Lower lobe of right lung (tissue), 2 donors: ENCODE measurements around the gene MLN. TPM values are rescaled to one million over a fixed set of nuclear protein-coding genes. Genes with fewer than 3 reads are reported as not detected.

Experiments used
- ATAC-seq, 2 donors: fragments of 200-7000 bp; cut with Tn5 transposase; one replicate each; pipeline ENCODE4 v1.9.1; 2020 to 2022; ENCODE audit warnings: mild to moderate bottlenecking in 2 of 2, moderate library complexity in 2 of 2
- DNase-seq: peaks from one replicate; pipeline ENCODE4 v3.0.0-alpha.2; 2020
- H3K27ac ChIP-seq: fragments of 200-600 bp; one replicate; pipeline ENCODE4 v1.8.0; 2022
- H3K27me3 ChIP-seq: fragments of 200-600 bp; one replicate; pipeline ENCODE4 v1.8.0; 2022; ENCODE audit warnings: low read depth
- H3K36me3 ChIP-seq: fragments of 200-600 bp; one replicate; pipeline ENCODE4 v1.8.0; 2022; ENCODE audit warnings: mild to moderate bottlenecking
- H3K4me1 ChIP-seq: fragments of 200-600 bp; one replicate; pipeline ENCODE4 v1.8.0; 2022
- H3K4me3 ChIP-seq: fragments of 200-600 bp; one replicate; pipeline ENCODE4 v1.8.0; 2022; ENCODE audit warnings: mild to moderate bottlenecking
- H3K9me3 ChIP-seq: fragments of 200-600 bp; one replicate; pipeline ENCODE4 v1.8.0; 2022
- intact Hi-C: fragments of 100-400 bp; cut with DNase I; formaldehyde crosslinking; loops from one replicate; pipeline ENCODE4 v1.11.0; 2022
- total RNA-seq: library from RNA; stranded (reverse); fragmentation: NEBNext Ultra II Directional; extraction: Animal tissue kit (Norgen Biotek cat#: 25700); gene quantifications from one replicate; pipeline ENCODE4 v1.2.1, GENCODE V29; 2021
- TF ChIP-seq, protein P1 (sequence below): fragments of 200-600 bp; IDR thresholded peaks from one replicate; pipeline ENCODE4 v1.8.0; 2022; ENCODE audit warnings: antibody characterized with exemption, mild to moderate bottlenecking
- donor health status: DM: no; HTN: yes; CAD: no; lungs with severe emphysema.

Gene MLN
- total RNA-seq, 1 donor from 2014 or later, result not detected

DNA sequence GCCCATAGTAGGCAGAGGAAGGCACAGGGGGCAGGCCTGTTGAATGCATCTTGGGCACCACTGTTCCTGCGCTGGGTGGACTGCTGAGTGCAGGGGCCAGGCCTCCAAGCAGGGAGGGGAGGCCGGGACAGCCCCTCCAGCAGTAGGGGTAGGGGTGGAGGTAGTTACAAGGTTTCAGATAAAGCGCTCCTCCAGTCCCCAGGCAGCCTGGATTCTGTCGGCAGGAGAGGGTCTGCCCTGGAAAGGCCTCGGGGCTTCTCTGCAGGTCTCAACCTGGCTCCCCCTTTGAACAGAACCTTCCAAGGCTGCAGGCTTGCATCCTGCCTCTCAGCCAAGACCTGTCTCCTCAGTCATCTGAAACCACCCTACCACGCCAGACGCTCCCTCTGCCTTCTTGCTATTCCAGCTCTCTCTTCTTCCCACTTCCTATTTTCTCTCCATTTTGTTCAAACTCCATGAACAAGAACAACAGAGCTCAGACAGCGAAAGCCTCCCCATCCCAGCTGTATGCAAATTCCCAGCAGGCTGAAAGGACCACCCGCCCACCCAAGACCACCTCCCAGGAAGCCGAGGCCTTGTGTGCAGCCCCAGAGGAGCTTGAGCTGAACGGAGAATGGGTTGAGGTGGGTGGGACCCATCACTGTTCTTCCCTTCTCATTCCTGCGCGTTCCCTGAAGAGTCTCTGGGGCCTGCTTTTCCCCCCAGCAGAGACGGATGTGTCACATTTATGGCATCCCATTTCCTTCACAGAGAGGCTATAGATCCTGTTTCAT is 1.4 kb downstream of the MLN start:
- Histone ChIP-seq H3K27ac (no peak overlapping the region), H3K9me3 (no peaks in the 10 kb centered on the region), H3K4me3 (no peak overlapping the region), H3K36me3 (no peaks in the 10 kb centered on the region), H3K4me1 (no peaks in the 10 kb centered on the region), H3K27me3 (peaks cover 20% of the 10 kb centered on the region)
- ATAC-seq (no peak), DNase-seq (no peak)
- TF ChIP-seq, protein P1, sequence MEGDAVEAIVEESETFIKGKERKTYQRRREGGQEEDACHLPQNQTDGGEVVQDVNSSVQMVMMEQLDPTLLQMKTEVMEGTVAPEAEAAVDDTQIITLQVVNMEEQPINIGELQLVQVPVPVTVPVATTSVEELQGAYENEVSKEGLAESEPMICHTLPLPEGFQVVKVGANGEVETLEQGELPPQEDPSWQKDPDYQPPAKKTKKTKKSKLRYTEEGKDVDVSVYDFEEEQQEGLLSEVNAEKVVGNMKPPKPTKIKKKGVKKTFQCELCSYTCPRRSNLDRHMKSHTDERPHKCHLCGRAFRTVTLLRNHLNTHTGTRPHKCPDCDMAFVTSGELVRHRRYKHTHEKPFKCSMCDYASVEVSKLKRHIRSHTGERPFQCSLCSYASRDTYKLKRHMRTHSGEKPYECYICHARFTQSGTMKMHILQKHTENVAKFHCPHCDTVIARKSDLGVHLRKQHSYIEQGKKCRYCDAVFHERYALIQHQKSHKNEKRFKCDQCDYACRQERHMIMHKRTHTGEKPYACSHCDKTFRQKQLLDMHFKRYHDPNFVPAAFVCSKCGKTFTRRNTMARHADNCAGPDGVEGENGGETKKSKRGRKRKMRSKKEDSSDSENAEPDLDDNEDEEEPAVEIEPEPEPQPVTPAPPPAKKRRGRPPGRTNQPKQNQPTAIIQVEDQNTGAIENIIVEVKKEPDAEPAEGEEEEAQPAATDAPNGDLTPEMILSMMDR, result no peak
- intact Hi-C loops, result no loop called here

- H3K27me3 ChIP-seq, result peaks cover 16% of the 10 kb centered on the region
- intact Hi-C loops, result no loop called here
- H3K27ac ChIP-seq, result no peak overlapping the region
- ATAC-seq, result no peak
- no peak for DNase-seq
- TF ChIP-seq, protein P1, result no peak
- H3K36me3 ChIP-seq, result no peaks in the 10 kb centered on the region
- no peaks in the 10 kb centered on the region for H3K9me3 ChIP-seq
- no peaks in the 10 kb centered on the region for H3K4me1 ChIP-seq
- no peak overlapping the region for H3K4me3 ChIP-seq
Measured at GRCh38 chr6:33801611-33802010, 2.2 kb downstream of the MLN start.

DNA sequence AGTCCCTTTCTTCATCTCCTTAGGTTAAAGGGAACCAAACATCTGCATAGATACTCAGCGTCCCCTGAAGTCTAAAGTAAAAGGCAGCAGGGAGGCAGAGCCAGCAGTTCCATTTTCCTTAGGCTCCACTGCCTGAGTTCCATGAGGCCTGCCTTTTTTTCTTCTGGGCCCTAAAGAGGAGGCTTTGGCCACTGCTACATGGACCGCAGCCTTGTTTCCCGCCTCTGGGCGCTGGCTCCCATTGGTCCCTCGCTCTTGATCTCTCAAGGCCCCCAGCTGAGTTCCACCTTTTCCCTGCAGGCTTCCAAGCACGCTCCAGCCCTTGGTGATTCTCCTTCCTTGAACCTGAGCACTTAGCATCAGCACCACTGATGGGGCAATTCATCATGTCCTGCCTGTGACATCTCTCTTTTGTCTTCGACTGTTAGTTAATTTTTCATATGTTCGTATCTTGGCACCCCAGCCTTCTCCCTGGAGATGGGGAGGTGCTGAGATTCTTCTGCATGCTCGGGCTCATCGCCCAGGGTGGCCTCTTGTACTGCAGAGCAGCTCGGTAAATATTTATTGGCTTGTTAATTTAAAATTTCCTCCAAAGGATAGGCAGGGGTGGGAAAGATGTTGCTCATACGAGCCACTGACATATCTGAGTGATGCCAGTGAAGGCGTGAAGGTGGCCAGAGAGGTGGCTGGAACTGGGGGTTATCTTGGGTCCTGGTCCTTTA is 3.4 kb downstream of the MLN start:
- Histone ChIP-seq H3K4me3 (no peak overlapping the region), H3K4me1 (no peaks in the 10 kb centered on the region), H3K27me3 (peaks cover 19% of the 10 kb centered on the region), H3K27ac (no peak overlapping the region), H3K36me3 (no peaks in the 10 kb centered on the region), H3K9me3 (no peaks in the 10 kb centered on the region)
- ATAC-seq (no peak), DNase-seq (no peak)
- intact Hi-C loops, result no loop called here
- TF ChIP-seq, protein P1, result no peak

- TF ChIP-seq, protein P1, result no peak
- H3K27ac ChIP-seq, result no peak overlapping the region
- ATAC-seq, result no peak
- no peak overlapping the region for H3K4me3 ChIP-seq
- H3K36me3 ChIP-seq, result no peaks in the 10 kb centered on the region
- intact Hi-C loops, result no loop called here
- no peak for DNase-seq
- peaks cover 19% of the 10 kb centered on the region for H3K27me3 ChIP-seq
- H3K4me1 ChIP-seq, result no peaks in the 10 kb centered on the region
- H3K9me3 ChIP-seq, result no peaks in the 10 kb centered on the region
Measured at GRCh38 chr6:33799454-33800113, 4.2 kb downstream of the MLN start.

DNA sequence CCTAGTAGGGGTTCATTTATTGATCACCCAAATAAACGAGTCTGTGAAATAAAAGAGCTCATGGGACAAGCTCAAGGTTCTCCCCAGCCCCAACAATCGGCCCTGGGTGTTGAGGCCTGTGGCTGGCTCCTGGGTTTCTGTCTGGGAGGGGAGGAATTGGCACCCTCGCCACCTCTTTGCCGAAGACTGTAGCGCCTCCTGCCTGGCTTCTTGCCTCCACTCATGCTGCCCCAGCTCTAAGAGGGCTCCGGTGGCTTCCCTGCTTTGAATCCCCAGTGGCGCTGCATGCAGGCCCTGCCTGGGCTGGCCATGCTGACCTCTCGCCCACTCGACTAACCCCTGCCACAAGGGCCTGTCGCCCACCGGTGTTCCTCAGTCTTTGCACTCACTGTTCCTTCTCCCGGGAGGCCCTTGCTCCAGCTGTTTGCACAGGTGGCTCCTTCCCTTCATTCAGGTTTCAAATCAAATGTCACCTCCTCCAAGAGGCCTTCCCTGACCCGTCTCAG is 5.4 kb downstream of the MLN start:
- Histone ChIP-seq H3K27me3 (peaks cover 13% of the 10 kb centered on the region), H3K4me3 (no peak overlapping the region), H3K36me3 (no peaks in the 10 kb centered on the region), H3K27ac (no peak overlapping the region), H3K9me3 (no peaks in the 10 kb centered on the region), H3K4me1 (no peaks in the 10 kb centered on the region)
- TF ChIP-seq, protein P1, result no peak
- intact Hi-C loops, result no loop called here
- no peak for ATAC-seq
- DNase-seq, result no peak
